Fibroblast of lung (primary cell): Measurements from ENCODE around the gene JAG2. TPM values are rescaled to one million over a fixed set of nuclear protein-coding genes. Genes with fewer than 3 reads are reported as not detected.

Source experiments
- DNase-seq, 2 donors: peaks; one replicate each; pipeline versions ENCODE4 v3.0.0 to v3.0.0-alpha.2; 2010; ENCODE audit warnings: low read depth in 2 of 2
- H2AFZ ChIP-seq: 2 replicates; pipeline ENCODE4 v1.5.1; 2012; ENCODE audit warnings: low read length, control low read depth, inconsistent platforms
- H3K27ac ChIP-seq: 2 replicates; pipeline ENCODE4 v1.5.1; 2011; ENCODE audit warnings: low read length, control low read depth; ENCODE audit not compliant: insufficient read depth
- H3K27me3 ChIP-seq: 2 replicates; pipeline ENCODE4 v1.5.1; 2011; ENCODE audit warnings: mild to moderate bottlenecking, low read length; ENCODE audit not compliant: control insufficient read depth, insufficient read depth
- H3K36me3 ChIP-seq: 2 replicates; pipeline ENCODE4 v1.5.1; 2011; ENCODE audit warnings: low read length; ENCODE audit not compliant: control insufficient read depth, insufficient read depth
- H3K4me1 ChIP-seq: 2 replicates; pipeline ENCODE4 v1.5.1; 2011; ENCODE audit warnings: low read length; ENCODE audit not compliant: control insufficient read depth, insufficient read depth; ENCODE audit errors: extremely low read depth
- H3K4me2 ChIP-seq: 2 replicates; pipeline ENCODE4 v1.5.1; 2011; ENCODE audit warnings: low read length, control low read depth; ENCODE audit not compliant: insufficient read depth; ENCODE audit errors: extremely low read depth
- H3K4me3 ChIP-seq, 4 experiments: fragments of 200-600 bp in 1 of 4; sonication (generic) in 1 of 4; replicated peaks in 1 of 4; 2 replicates each; pipeline ENCODE4 v1.5.1; 2011 to 2016; ENCODE audit warnings: low read length in 4 of 4, low read depth in 3 of 4, mild to moderate bottlenecking in 3 of 4, control low read depth in 2 of 4, inconsistent platforms in 1 of 4, mixed read lengths in 1 of 4; ENCODE audit not compliant: insufficient read depth in 1 of 4; ENCODE audit errors: control extremely low read depth in 1 of 4
- H3K79me2 ChIP-seq: 2 replicates; pipeline ENCODE4 v1.5.1; 2012; ENCODE audit warnings: mild to moderate bottlenecking, low read length, inconsistent platforms; ENCODE audit not compliant: control insufficient read depth, insufficient read depth
- H3K9ac ChIP-seq: 2 replicates; pipeline ENCODE4 v1.5.1; 2011; ENCODE audit warnings: mild to moderate bottlenecking, low read length, control low read depth; ENCODE audit not compliant: insufficient read depth
- H3K9me3 ChIP-seq: 2 replicates; pipeline ENCODE4 v1.5.1; 2012; ENCODE audit warnings: low read depth, low read length; ENCODE audit not compliant: control insufficient read depth, insufficient read depth
- H4K20me1 ChIP-seq: 2 replicates; pipeline ENCODE4 v1.5.1; 2011; ENCODE audit warnings: low read length; ENCODE audit not compliant: control insufficient read depth, insufficient read depth; ENCODE audit errors: extremely low read depth
- EZH2 ChIP-seq: IDR thresholded peaks from 2 replicates; pipeline ENCODE4 v1.5.1; 2012; ENCODE audit warnings: low read length, control low read depth, mild to moderate bottlenecking; ENCODE audit errors: missing control alignments
- polyA plus RNA-seq, 2 donors: library from polyadenylated mRNA; depleted of rRNA in 1 of 2; stranded (reverse) in 1 of 2; unstranded in 1 of 2; fragments of >200 nt; gene quantifications; 2 replicates each; pipeline ENCODE4 v1.2.1, GENCODE V29; 2011 to 2012; ENCODE audit warnings: missing spikeins in 1 of 2
- total RNA-seq: library from RNA; depleted of rRNA; stranded (reverse); fragments of >200 nt; gene quantifications from 2 replicates; pipeline ENCODE4 v1.2.1, GENCODE V29; 2014
- TF ChIP-seq, protein P1 (sequence below), 2 donors: IDR thresholded peaks in 1 of 2; conservative IDR thresholded peaks in 1 of 2; 1 replicate in 1 of 2; 2 replicates in 1 of 2; pipeline ENCODE4 v1.5.1; 2011 to 2012; ENCODE audit warnings: low read length in 2 of 2, control low read depth in 1 of 2, inconsistent platforms in 1 of 2, low read depth in 1 of 2, mild to moderate bottlenecking in 1 of 2

JAG2 gene
- total and polyA plus RNA-seq, 2 donors (not counting 1 experiment from before 2014, with no cell fraction given) = 0.51 to 1.8 TPM

GRCh38 chr14:105200074-105200473 lies 31.5 kb upstream of the JAG2 start:
- no peaks in the 10 kb centered on the region for H3K9me3 ChIP-seq
- no peaks in the 10 kb centered on the region for H4K20me1 ChIP-seq
- no peaks in the 10 kb centered on the region for H3K79me2 ChIP-seq
- TF ChIP-seq, protein P1, sequence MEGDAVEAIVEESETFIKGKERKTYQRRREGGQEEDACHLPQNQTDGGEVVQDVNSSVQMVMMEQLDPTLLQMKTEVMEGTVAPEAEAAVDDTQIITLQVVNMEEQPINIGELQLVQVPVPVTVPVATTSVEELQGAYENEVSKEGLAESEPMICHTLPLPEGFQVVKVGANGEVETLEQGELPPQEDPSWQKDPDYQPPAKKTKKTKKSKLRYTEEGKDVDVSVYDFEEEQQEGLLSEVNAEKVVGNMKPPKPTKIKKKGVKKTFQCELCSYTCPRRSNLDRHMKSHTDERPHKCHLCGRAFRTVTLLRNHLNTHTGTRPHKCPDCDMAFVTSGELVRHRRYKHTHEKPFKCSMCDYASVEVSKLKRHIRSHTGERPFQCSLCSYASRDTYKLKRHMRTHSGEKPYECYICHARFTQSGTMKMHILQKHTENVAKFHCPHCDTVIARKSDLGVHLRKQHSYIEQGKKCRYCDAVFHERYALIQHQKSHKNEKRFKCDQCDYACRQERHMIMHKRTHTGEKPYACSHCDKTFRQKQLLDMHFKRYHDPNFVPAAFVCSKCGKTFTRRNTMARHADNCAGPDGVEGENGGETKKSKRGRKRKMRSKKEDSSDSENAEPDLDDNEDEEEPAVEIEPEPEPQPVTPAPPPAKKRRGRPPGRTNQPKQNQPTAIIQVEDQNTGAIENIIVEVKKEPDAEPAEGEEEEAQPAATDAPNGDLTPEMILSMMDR (conservative IDR thresholded peaks at IDR 0.05 in 1 of 2, IDR thresholded peaks at IDR 0.05 in 1 of 2; ENCODE audit: low read depth in 1 of 2, low read length in 2 of 2) = no peak
- no peak for TF ChIP-seq EZH2
- no peak for DNase-seq
- no peak overlapping the region for H3K9ac ChIP-seq
- H3K4me3 ChIP-seq = no peak overlapping the region
- peaks cover 14% of the 10 kb centered on the region for H3K27me3 ChIP-seq
- H3K4me1 ChIP-seq = peaks cover 2% of the 10 kb centered on the region
- H2AFZ ChIP-seq = no peak overlapping the region
- H3K36me3 ChIP-seq = no peaks in the 10 kb centered on the region
- H3K27ac ChIP-seq = no peak overlapping the region
- no peak overlapping the region for H3K4me2 ChIP-seq

GRCh38 chr14:105199093-105199492 lies 30.5 kb upstream of the JAG2 start:
- Histone ChIP-seq H3K4me2 (no peak overlapping the region), H4K20me1 (no peaks in the 10 kb centered on the region), H3K36me3 (no peaks in the 10 kb centered on the region), H2AFZ (no peak overlapping the region), H3K79me2 (no peaks in the 10 kb centered on the region), H3K9me3 (no peaks in the 10 kb centered on the region), H3K27me3 (peaks cover 14% of the 10 kb centered on the region), H3K4me1 (peaks cover 2% of the 10 kb centered on the region), H3K4me3 (no peak overlapping the region), H3K9ac (no peak overlapping the region), H3K27ac (no peak overlapping the region)
- peak in 1 of 2 donors; percentile 61 for DNase-seq
- TF ChIP-seq, protein P1 (conservative IDR thresholded peaks at IDR 0.05 in 1 of 2, IDR thresholded peaks at IDR 0.05 in 1 of 2; ENCODE audit: low read depth in 1 of 2, low read length in 2 of 2) = no peak
- TF ChIP-seq EZH2 = no peak

- Histone ChIP-seq H3K9me3 (no peaks in the 10 kb centered on the region), H3K4me2 (no peak overlapping the region), H3K36me3 (no peaks in the 10 kb centered on the region), H3K79me2 (no peaks in the 10 kb centered on the region), H2AFZ (no peak overlapping the region), H3K4me1 (peaks cover 2% of the 10 kb centered on the region), H3K4me3 (no peak overlapping the region), H3K9ac (no peak overlapping the region), H4K20me1 (no peaks in the 10 kb centered on the region), H3K27me3 (peaks cover 14% of the 10 kb centered on the region), H3K27ac (no peak overlapping the region)
- DNase-seq = no peak
- TF ChIP-seq, protein P1 (conservative IDR thresholded peaks at IDR 0.05 in 1 of 2, IDR thresholded peaks at IDR 0.05 in 1 of 2; ENCODE audit: low read depth in 1 of 2, low read length in 2 of 2) = no peak
- TF ChIP-seq EZH2 = no peak
Observed at GRCh38 chr14:105198588-105198987, 30.0 kb upstream of the JAG2 start.
